Body of pancreas (tissue), 4 donors: ENCODE measurements around the gene IGFBP6.
A peak's percentile ranks its signal among the peaks of the same experiment; 100 is the strongest.

Experiments used
- CTCF ChIP-seq, 7 experiments: fragments of 450-650 bp in 4 of 7; fragments of 200-600 bp in 3 of 7; sonication (generic) in 3 of 7; IDR thresholded peaks; one replicate each; pipeline ENCODE4 v1.5.1; 2016 to 2019; ENCODE audit warnings: antibody characterized with exemption in 7 of 7
- POLR2A ChIP-seq, 3 donors: fragments of 450-650 bp; IDR thresholded peaks; one replicate each; pipeline ENCODE4 v1.6.1; 2016; ENCODE audit warnings: antibody characterized with exemption in 3 of 3, mild to moderate bottlenecking in 2 of 3

GRCh38 chr12:53079226-53080117, 18.0 kb upstream of the IGFBP6 start, which contains the start of gene SPRYD3:
- TF ChIP-seq CTCF (IDR thresholded peaks at IDR 0.05), result peak in 2 of 7 experiments; percentile 3 to 6
- TF ChIP-seq POLR2A (IDR thresholded peaks at IDR 0.05), result peak; percentile 90 to 92 (median 91)
